ENCODE data around the gene PCDHB16. TPM values are rescaled to one million over a fixed set of nuclear protein-coding genes. Genes with fewer than 3 reads are reported as not detected.

The PCDHB16 gene
- under 1 TPM; 0.09 to 0.17 TPM for total RNA-seq
- polyA plus RNA-seq, result under 1 TPM; 0.14 to 0.31 TPM

- TF ChIP-seq FOXA1 (IDR thresholded peaks at IDR 0.05) (no peak), ATF3 (IDR thresholded peaks at IDR 0.05) (no peak), RAD21 (IDR thresholded peaks at IDR 0.05) (peak; percentile 24 to 39), CTCF (IDR thresholded peaks at IDR 0.05; ENCODE audit: low read depth, low read length, missing input control) (peak; percentile 4)
- H3K36me3 ChIP-seq (ENCODE audit: control insufficient read depth in 4 of 4, insufficient read depth in 3 of 4, low read depth in 1 of 4, low read length in 3 of 4), result no peaks in the 10 kb centered on the region
- no peak within 1 kb of the TSS for H3K9ac ChIP-seq (ENCODE audit: low read depth in 1 of 2, low read length in 2 of 2)
- peaks cover 0 to 7% (median 2%) of the 10 kb centered on the region in 4 donors for H3K27me3 ChIP-seq (ENCODE audit: control insufficient read depth in 4 of 4, insufficient read depth in 4 of 4, low read length in 3 of 4)
- H3K27ac ChIP-seq (ENCODE audit: low read depth in 1 of 2, low read length in 2 of 2), result no peak within 1 kb of the TSS
- H3K9me3 ChIP-seq (ENCODE audit: control insufficient read depth in 4 of 4, low read length in 3 of 4), result peaks cover 19 to 34% (median 28%) of the 10 kb centered on the region in 4 donors
- 11% methylated on average over 13 of the region's 13 CpGs for WGBS
- H3K4me3 ChIP-seq (ENCODE audit: low read depth in 1 of 3, low read length in 3 of 3), result peak within 1 kb of the TSS; percentile 3 to 41 (median 14)
- H3K4me1 ChIP-seq (ENCODE audit: control insufficient read depth in 4 of 4, insufficient read depth in 4 of 4, low read length in 3 of 4), result no peaks in the 10 kb centered on the region
- no peak for DNase-seq (ENCODE audit: low spot score)
These were observed at the start of gene PCDHB16 for GRCh38 chr5:141182248-141182647. PCDHB16 (plus strand) TSS chr5:141182387; CDS start chr5:141182560, 173 bp downstream.

- peaks cover 4 to 30% (median 15%) of the 10 kb centered on the region in 4 donors for H3K9me3 ChIP-seq (ENCODE audit: control insufficient read depth in 4 of 4, low read length in 3 of 4)
- H3K27me3 ChIP-seq (ENCODE audit: control insufficient read depth in 4 of 4, insufficient read depth in 4 of 4, low read length in 3 of 4), result peaks cover 0 to 7% (median 0%) of the 10 kb centered on the region in 4 donors
- H3K9ac ChIP-seq (ENCODE audit: low read depth in 1 of 2, low read length in 2 of 2), result no peak within 1 kb of the TSS
- no peak within 1 kb of the TSS for H3K27ac ChIP-seq (ENCODE audit: low read depth in 1 of 2, low read length in 2 of 2)
- H3K4me1 ChIP-seq (ENCODE audit: control insufficient read depth in 4 of 4, insufficient read depth in 4 of 4, low read length in 3 of 4), result no peaks in the 10 kb centered on the region
- H3K4me3 ChIP-seq (ENCODE audit: low read depth in 1 of 3, low read length in 3 of 3), result peak within 1 kb of the TSS; percentile 28 to 80 (median 41)
- H3K36me3 ChIP-seq (ENCODE audit: control insufficient read depth in 4 of 4, insufficient read depth in 3 of 4, low read depth in 1 of 4, low read length in 3 of 4), result no peaks in the 10 kb centered on the region
- WGBS, result 19% methylated on average over 22 of the region's 22 CpGs
- TF ChIP-seq MAX (IDR thresholded peaks at IDR 0.05) (no peak), JUND (IDR thresholded peaks at IDR 0.05) (no peak), RAD21 (IDR thresholded peaks at IDR 0.05) (peak; percentile 35 to 49), YY1 (IDR thresholded peaks at IDR 0.05) (peak; percentile 59), CTCF (IDR thresholded peaks at IDR 0.05; ENCODE audit: low read depth, low read length, missing input control) (peak; percentile 19), FOXA2 (IDR thresholded peaks at IDR 0.05) (no peak)
- DNase-seq (ENCODE audit: low spot score), result no peak
These were observed 47.0 kb upstream of the PCDHB16 start, which contains the start of gene PCDHB5 for GRCh38 chr5:141135030-141135717. PCDHB5 (plus strand) TSS chr5:141135206; CDS start chr5:141135435, 229 bp downstream.

GRCh38 chr5:141135718-141136266 lies 46.4 kb upstream of the PCDHB16 start:
- WGBS, result 39% methylated on average over 19 of the region's 19 CpGs
- no peak for DNase-seq (ENCODE audit: low spot score)
- H3K4me3 ChIP-seq (ENCODE audit: low read depth in 1 of 3, low read length in 3 of 3), result peak overlapping the region in 2 of 3 donors; percentile 28 to 80
- no peak for TF ChIP-seq ZBTB33 (IDR thresholded peaks at IDR 0.05)
- no peak for TF ChIP-seq REST (IDR thresholded peaks at IDR 0.05)
- no peak for TF ChIP-seq MAX (IDR thresholded peaks at IDR 0.05)
- no peak for TF ChIP-seq JUND (IDR thresholded peaks at IDR 0.05)
- TF ChIP-seq ATF3 (IDR thresholded peaks at IDR 0.05), result no peak
- TF ChIP-seq TAF1 (conservative IDR thresholded peaks at IDR 0.05), result no peak
- TF ChIP-seq EGR1 (IDR thresholded peaks at IDR 0.05; ENCODE audit: low read depth in 2 of 2), result no peak
- no peak for TF ChIP-seq FOXA1 (IDR thresholded peaks at IDR 0.05)
- TF ChIP-seq SP1 (IDR thresholded peaks at IDR 0.05), result no peak

More at GRCh38 chr5:141135718-141136266, 46.4 kb upstream of the PCDHB16 start:
- Histone ChIP-seq H3K36me3 (ENCODE audit: control insufficient read depth in 4 of 4, insufficient read depth in 3 of 4, low read depth in 1 of 4, low read length in 3 of 4) (no peaks in the 10 kb centered on the region), H3K27ac (ENCODE audit: low read depth in 1 of 2, low read length in 2 of 2) (no peak overlapping the region), H3K4me1 (ENCODE audit: control insufficient read depth in 4 of 4, insufficient read depth in 4 of 4, low read length in 3 of 4) (no peaks in the 10 kb centered on the region), H3K9me3 (ENCODE audit: control insufficient read depth in 4 of 4, low read length in 3 of 4) (peaks cover 4 to 30% (median 15%) of the 10 kb centered on the region in 4 donors), H3K27me3 (ENCODE audit: control insufficient read depth in 4 of 4, insufficient read depth in 4 of 4, low read length in 3 of 4) (peaks cover 0 to 7% (median 0%) of the 10 kb centered on the region in 4 donors), H3K9ac (ENCODE audit: low read depth in 1 of 2, low read length in 2 of 2) (no peak overlapping the region)
